ENCODE data around the gene ZNF862. TPM values are rescaled to one million over a fixed set of nuclear protein-coding genes. Genes with fewer than 3 reads are reported as not detected.

The ZNF862 gene
- total and polyA plus RNA-seq, 12 donors = 3.9 to 13.3 (median 10.2) TPM

- intact Hi-C loops (cut with DNase I) = no loop called here
- peaks cover 0 to 16% (median 0%) of the 10 kb centered on the region in 7 donors for H3K27me3 ChIP-seq
- no peak for TF ChIP-seq CTCF (IDR thresholded peaks at IDR 0.05)
- H3K27ac ChIP-seq = no peak overlapping the region
- DNase-seq (no peak), ATAC-seq (no peak)
- no peaks in the 10 kb centered on the region for H3K36me3 ChIP-seq
- no peaks in the 10 kb centered on the region for H3K4me1 ChIP-seq
- no peak overlapping the region for H3K4me3 ChIP-seq
- 69 to 74% methylated on average over 4 of the region's 4 CpGs for WGBS, 2 donors
- H3K9me3 ChIP-seq = no peaks in the 10 kb centered on the region
These were observed 21.4 kb upstream of the ZNF862 start for GRCh38 chr7:149816794-149817193.

GRCh38 chr7:149817301-149817771, 20.8 kb upstream of the ZNF862 start:
- H3K27ac ChIP-seq = no peak overlapping the region
- H3K36me3 ChIP-seq = no peaks in the 10 kb centered on the region
- TF ChIP-seq CTCF (IDR thresholded peaks at IDR 0.05) = no peak
- peaks cover 0 to 16% (median 0%) of the 10 kb centered on the region in 7 donors for H3K27me3 ChIP-seq
- DNase-seq = peak in 1 of 2 donors; percentile 6
- intact Hi-C loops (cut with DNase I) = no loop called here
- H3K4me1 ChIP-seq = no peaks in the 10 kb centered on the region
- WGBS, 2 donors = 72 to 78% methylated on average over 8 of the region's 8 CpGs
- ATAC-seq = no peak
- H3K9me3 ChIP-seq = no peaks in the 10 kb centered on the region
- no peak overlapping the region for H3K4me3 ChIP-seq

- H3K9me3 ChIP-seq = no peaks in the 10 kb centered on the region
- H3K27me3 ChIP-seq = peaks cover 0 to 16% (median 0%) of the 10 kb centered on the region in 7 donors
- no peak overlapping the region for H3K4me3 ChIP-seq
- H3K4me1 ChIP-seq = no peaks in the 10 kb centered on the region
- DNase-seq (peak in 1 of 2 donors; percentile 6), ATAC-seq (no peak)
- WGBS, 2 donors = 85 to 90% methylated on average over 23 of the region's 23 CpGs
- no peak overlapping the region for H3K27ac ChIP-seq
- TF ChIP-seq CTCF (IDR thresholded peaks at IDR 0.05) = no peak
- no peaks in the 10 kb centered on the region for H3K36me3 ChIP-seq
- intact Hi-C loops (cut with DNase I) = no loop called here
These were observed 20.2 kb upstream of the ZNF862 start for GRCh38 chr7:149817836-149818535.

GRCh38 chr7:149818536-149818840, 19.7 kb upstream of the ZNF862 start:
- no peak overlapping the region for H3K27ac ChIP-seq
- intact Hi-C loops (cut with DNase I) = no loop called here
- H3K27me3 ChIP-seq = peaks cover 0 to 16% (median 0%) of the 10 kb centered on the region in 7 donors
- DNase-seq (peak in 1 of 2 donors; percentile 8), ATAC-seq (no peak)
- no peak overlapping the region for H3K4me3 ChIP-seq
- no peaks in the 10 kb centered on the region for H3K4me1 ChIP-seq
- no peaks in the 10 kb centered on the region for H3K9me3 ChIP-seq
- 87 to 90% methylated on average over 9 of the region's 9 CpGs for WGBS, 2 donors
- no peak for TF ChIP-seq CTCF (IDR thresholded peaks at IDR 0.05)
- no peaks in the 10 kb centered on the region for H3K36me3 ChIP-seq
